Lung (tissue), 12 donors: Measurements from ENCODE around the gene DNASE2. TPM values are rescaled to one million over a fixed set of nuclear protein-coding genes. Genes with fewer than 3 reads are reported as not detected.

ENCODE experiments used
- ATAC-seq: fragments of 200-7000 bp; cut with Tn5 transposase; one replicate; pipeline ENCODE4 v1.9.1; 2020; ENCODE audit warnings: moderate number of reproducible peaks; ENCODE audit not compliant: insufficient read depth, low FRiP score
- DNase-seq, 3 donors: peaks; one replicate each; pipeline ENCODE4 v3.0.0-alpha.2; 2013 to 2017
- H3K27ac ChIP-seq, 2 donors: one replicate each; pipeline ENCODE4 v1.5.1; 2013; ENCODE audit warnings: mild to moderate bottlenecking in 2 of 2, moderate library complexity in 2 of 2, control low read depth in 1 of 2, inconsistent platforms in 1 of 2, low read depth in 1 of 2, low read length in 1 of 2
- H3K27me3 ChIP-seq, 3 donors: one replicate each; pipeline ENCODE4 v1.5.1; 2013; ENCODE audit warnings: low read length in 2 of 3; ENCODE audit not compliant: control insufficient read depth in 3 of 3, insufficient read depth in 3 of 3
- H3K36me3 ChIP-seq, 4 donors: one replicate each; pipeline ENCODE4 v1.5.1; 2013; ENCODE audit warnings: low read length in 4 of 4, mild to moderate bottlenecking in 1 of 4, moderate library complexity in 1 of 4; ENCODE audit not compliant: control insufficient read depth in 4 of 4, insufficient read depth in 4 of 4
- H3K4me1 ChIP-seq, 5 donors: one replicate each; pipeline ENCODE4 v1.5.1; 2013; ENCODE audit warnings: low read length in 5 of 5, mild to moderate bottlenecking in 2 of 5, moderate library complexity in 1 of 5; ENCODE audit not compliant: control insufficient read depth in 5 of 5, insufficient read depth in 5 of 5
- H3K4me3 ChIP-seq: one replicate; pipeline ENCODE4 v1.5.1; 2013; ENCODE audit warnings: mild to moderate bottlenecking, control low read depth, moderate library complexity
- H3K9ac ChIP-seq, 2 donors: one replicate each; pipeline ENCODE4 v1.5.1; 2013; ENCODE audit warnings: low read length in 2 of 2, control low read depth in 1 of 2; ENCODE audit not compliant: insufficient read depth in 1 of 2
- H3K9me3 ChIP-seq, 4 donors: one replicate each; pipeline ENCODE4 v1.5.1; 2013; ENCODE audit warnings: low read length in 3 of 4, mild to moderate bottlenecking in 1 of 4, moderate library complexity in 1 of 4; ENCODE audit not compliant: control insufficient read depth in 4 of 4, insufficient read depth in 3 of 4
- WGBS, 2 donors: extraction: QIAGEN DNeasy Blood & Tissue Kit; methylation state at CpG; one replicate each; pipeline ENCODE4 v1.1.7; 2013; 5-methylcytosine and 5-hydroxymethylcytosine counted together
- polyA plus RNA-seq, 2 donors: library from polyadenylated mRNA; stranded (reverse); fragments of 200-250 nt; gene quantifications; one replicate each; pipeline ENCODE4 v1.2.1, GENCODE V29; 2013
- total RNA-seq, 2 donors: library from RNA; depleted of rRNA in 1 of 2; stranded (reverse); fragments of >200 nt in 1 of 2; gene quantifications; one replicate each; pipeline ENCODE4 v1.2.1, GENCODE V29; 2014 to 2021
- TF ChIP-seq, protein P1 (sequence below): IDR thresholded peaks from 2 replicates; pipeline ENCODE4 v1.5.1; 2012; ENCODE audit warnings: mild to moderate bottlenecking; ENCODE audit errors: control extremely low read depth, extremely low read depth
- donor health status: control.
- donor health status: control.
- donor health status: Bipolar disorder and iron deficiency.
- donor health status: healthy.
- donor health status: DM: yes; HTN: yes; CAD: no.

The DNASE2 gene
- total and polyA plus RNA-seq, 4 donors = 31.2 to 72.3 (median 50.1) TPM

DNA sequence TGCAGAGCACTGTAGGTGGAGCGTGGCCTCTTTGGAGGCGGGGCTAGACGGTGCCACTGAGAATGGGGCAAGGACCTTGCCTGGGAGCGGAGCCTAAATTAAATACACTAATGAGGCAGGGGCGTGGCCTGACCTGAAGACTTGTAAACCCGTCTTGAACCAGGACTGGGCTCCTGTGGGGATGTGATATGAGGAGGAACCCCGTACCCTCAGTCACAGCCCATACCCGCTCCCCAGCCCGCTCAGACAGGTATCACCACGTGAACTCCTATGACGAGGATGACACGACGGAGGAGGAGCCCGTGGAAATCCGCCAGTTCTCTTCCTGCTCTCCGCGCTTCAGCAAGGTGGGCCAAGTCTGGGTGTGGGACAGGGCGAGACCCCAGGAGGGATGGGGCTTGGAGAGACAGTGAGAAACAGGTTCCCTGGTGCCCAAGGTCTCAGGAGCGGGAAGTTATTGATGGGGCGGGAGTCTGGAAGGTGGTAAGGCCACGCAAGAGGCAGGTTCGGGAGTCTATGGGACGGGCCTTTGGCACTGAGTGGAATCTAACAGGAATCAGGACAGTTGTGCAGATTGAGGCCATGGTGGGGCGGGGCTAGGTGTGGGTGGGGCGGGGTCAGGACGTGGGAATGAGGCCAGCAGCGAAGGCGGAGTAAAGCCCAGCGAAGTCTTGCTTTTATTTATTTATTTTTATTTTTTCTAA is 14.7 kb downstream of the DNASE2 start:
- WGBS, 2 donors = 89 to 90% methylated on average over 29 of the region's 29 CpGs
- H3K4me3 ChIP-seq = no peak overlapping the region
- H3K9me3 ChIP-seq = peaks cover 0 to 1% (median 0%) of the 10 kb centered on the region in 4 donors
- TF ChIP-seq, protein P1, sequence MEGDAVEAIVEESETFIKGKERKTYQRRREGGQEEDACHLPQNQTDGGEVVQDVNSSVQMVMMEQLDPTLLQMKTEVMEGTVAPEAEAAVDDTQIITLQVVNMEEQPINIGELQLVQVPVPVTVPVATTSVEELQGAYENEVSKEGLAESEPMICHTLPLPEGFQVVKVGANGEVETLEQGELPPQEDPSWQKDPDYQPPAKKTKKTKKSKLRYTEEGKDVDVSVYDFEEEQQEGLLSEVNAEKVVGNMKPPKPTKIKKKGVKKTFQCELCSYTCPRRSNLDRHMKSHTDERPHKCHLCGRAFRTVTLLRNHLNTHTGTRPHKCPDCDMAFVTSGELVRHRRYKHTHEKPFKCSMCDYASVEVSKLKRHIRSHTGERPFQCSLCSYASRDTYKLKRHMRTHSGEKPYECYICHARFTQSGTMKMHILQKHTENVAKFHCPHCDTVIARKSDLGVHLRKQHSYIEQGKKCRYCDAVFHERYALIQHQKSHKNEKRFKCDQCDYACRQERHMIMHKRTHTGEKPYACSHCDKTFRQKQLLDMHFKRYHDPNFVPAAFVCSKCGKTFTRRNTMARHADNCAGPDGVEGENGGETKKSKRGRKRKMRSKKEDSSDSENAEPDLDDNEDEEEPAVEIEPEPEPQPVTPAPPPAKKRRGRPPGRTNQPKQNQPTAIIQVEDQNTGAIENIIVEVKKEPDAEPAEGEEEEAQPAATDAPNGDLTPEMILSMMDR = no peak
- no peak overlapping the region for H3K9ac ChIP-seq
- DNase-seq = no peak
- peaks cover 0 to 9% (median 0%) of the 10 kb centered on the region in 5 donors for H3K4me1 ChIP-seq
- no peaks in the 10 kb centered on the region for H3K27me3 ChIP-seq
- no peak for ATAC-seq
- no peak overlapping the region for H3K27ac ChIP-seq
- no peaks in the 10 kb centered on the region for H3K36me3 ChIP-seq

DNA sequence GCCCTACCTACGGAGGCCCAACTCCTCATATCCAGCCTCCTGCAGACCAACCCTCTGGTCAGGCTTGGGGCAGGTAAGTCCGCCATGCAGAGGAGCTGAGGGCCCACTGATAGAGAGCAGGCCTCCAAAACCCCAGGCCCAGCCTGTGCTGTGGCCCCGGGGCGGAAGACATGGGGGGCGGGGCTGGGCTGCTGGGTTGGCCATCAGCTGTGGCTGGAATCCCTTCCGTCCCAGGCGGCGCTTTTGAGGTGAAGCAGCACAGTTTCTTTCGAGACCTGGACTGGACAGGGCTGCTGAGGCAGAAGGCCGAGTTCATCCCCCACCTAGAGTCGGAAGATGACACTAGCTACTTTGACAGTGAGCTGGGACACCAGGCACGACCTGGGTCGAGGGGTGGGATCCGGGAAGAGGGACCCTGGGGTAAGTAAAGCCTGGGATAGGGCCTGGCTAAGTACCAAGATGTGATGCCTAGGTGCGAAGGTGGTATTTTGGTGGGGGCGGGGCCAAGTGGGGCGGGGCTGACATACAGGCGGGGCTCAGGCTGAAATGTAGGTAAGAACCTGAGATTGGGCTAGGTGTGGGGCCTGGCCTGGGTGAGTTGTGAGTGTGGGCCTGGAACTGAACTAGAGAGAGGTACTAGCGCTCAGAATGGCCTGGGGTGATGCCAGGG is 15.4 kb downstream of the DNASE2 start:
- H3K9me3 ChIP-seq = peaks cover 0 to 1% (median 0%) of the 10 kb centered on the region in 4 donors
- 88 to 90% methylated on average over 19 of the region's 19 CpGs for WGBS, 2 donors
- no peak overlapping the region for H3K9ac ChIP-seq
- H3K36me3 ChIP-seq = no peaks in the 10 kb centered on the region
- H3K4me3 ChIP-seq = no peak overlapping the region
- no peaks in the 10 kb centered on the region for H3K27me3 ChIP-seq
- peaks cover 0 to 9% (median 0%) of the 10 kb centered on the region in 5 donors for H3K4me1 ChIP-seq
- H3K27ac ChIP-seq = no peak overlapping the region
- ATAC-seq (no peak), DNase-seq (no peak)
- TF ChIP-seq, protein P1 = no peak

DNA sequence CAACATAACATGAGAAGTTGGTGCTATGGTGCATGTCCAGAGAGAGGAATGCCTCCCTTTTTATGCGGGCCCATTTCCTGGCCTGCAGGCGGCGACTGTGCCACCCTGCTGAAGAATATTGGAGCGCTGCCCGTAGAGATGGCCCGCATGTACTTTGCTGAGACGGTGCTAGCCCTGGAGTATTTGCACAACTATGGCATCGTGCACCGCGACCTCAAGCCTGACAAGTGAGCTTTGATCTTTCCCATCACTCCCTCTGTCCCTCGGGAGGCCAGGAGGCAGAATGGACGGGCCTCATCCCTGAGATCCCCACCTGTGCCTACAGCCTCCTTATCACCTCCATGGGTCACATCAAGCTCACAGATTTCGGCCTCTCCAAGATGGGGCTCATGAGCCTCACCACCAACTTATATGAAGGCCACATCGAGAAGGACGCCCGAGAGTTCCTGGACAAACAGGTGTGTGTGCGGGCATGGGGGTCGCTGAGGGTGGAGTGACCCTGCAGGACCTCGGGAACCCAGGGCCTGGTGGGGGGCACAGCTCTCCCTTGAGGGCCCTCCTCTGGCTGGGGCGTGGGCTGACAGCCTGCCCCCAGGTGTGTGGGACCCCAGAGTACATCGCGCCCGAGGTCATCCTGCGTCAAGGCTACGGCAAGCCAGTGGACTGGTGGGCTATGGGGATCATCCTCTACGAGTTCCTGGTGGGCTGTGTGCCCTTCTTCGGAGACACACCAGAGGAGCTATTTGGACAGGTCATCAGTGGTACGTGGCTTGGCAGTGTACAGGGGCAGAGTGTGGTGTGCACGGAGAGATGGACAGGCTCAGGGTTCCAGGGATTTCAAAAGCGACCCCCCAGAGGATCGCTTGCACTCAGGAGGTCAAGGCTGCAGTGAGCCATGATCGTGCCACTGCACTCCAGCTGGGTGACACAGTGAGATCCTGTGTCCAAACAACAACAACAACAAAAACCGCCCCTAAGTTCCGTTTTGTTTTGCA is 16.2 kb downstream of the DNASE2 start:
- DNase-seq (no peak), ATAC-seq (no peak)
- peaks cover 0 to 9% (median 0%) of the 10 kb centered on the region in 5 donors for H3K4me1 ChIP-seq
- no peak overlapping the region for H3K9ac ChIP-seq
- H3K4me3 ChIP-seq = no peak overlapping the region
- 88 to 93% methylated on average over 34 of the region's 34 CpGs for WGBS, 2 donors
- no peak overlapping the region for H3K27ac ChIP-seq
- TF ChIP-seq, protein P1 = no peak
- no peaks in the 10 kb centered on the region for H3K27me3 ChIP-seq
- H3K9me3 ChIP-seq = peaks cover 0 to 1% (median 0%) of the 10 kb centered on the region in 4 donors
- no peaks in the 10 kb centered on the region for H3K36me3 ChIP-seq
